ENCODE data around the gene EPX. TPM values are rescaled to one million over a fixed set of nuclear protein-coding genes. Genes with fewer than 3 reads are reported as not detected.

EPX gene
- polyA plus RNA-seq, 2 of the 4 experiments (the other 2 are of a cell fraction) = not detected

DNA sequence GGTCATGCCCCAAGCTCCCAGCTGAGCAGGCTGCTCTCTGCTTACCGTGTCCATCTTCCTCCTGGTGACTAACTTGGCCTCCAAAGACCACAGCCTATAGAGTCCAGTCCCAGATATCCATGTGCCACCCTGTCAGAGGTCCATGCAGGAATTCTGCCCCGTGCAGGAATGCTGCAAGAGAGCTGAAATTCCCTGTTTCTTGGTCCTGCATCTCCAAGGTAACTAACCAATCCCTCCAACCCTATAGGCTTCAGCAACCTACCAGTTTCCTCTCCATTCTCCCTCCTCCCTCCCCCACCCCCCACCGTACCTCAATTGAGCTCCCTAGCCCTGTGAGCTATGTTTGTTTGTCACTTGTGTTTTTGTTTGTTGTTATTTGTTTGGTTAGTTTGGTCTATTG lies 36.2 kb downstream of the EPX start:
- no peak overlapping the region for H3K4me3 ChIP-seq
- ChIA-PET CTCF (interaction anchor here (1.2 to 7.4 kb wide), 7 partner anchors 9 to 218 kb away, joined by 3 to 69 read pairs (median 4); partner anchors contain the start of genes LPO and MKS1), POLR2A (no interaction called here)
- no peak overlapping the region for H3K27ac ChIP-seq
- H3K4me1 ChIP-seq = peaks cover 7% of the 10 kb centered on the region; the same call in 1 of the 3 replicates
- 6% methylated on average over 3 of the region's 3 CpGs for WGBS (ENCODE audit: missing lambda C conversion rate)
- ATAC-seq = no peak; a peak in 1 of 6 replicates
- no peak for TF ChIP-seq POLR2AphosphoS2 (conservative IDR thresholded peaks at IDR 0.05; ENCODE audit: low read length)
- TF ChIP-seq, protein P1, sequence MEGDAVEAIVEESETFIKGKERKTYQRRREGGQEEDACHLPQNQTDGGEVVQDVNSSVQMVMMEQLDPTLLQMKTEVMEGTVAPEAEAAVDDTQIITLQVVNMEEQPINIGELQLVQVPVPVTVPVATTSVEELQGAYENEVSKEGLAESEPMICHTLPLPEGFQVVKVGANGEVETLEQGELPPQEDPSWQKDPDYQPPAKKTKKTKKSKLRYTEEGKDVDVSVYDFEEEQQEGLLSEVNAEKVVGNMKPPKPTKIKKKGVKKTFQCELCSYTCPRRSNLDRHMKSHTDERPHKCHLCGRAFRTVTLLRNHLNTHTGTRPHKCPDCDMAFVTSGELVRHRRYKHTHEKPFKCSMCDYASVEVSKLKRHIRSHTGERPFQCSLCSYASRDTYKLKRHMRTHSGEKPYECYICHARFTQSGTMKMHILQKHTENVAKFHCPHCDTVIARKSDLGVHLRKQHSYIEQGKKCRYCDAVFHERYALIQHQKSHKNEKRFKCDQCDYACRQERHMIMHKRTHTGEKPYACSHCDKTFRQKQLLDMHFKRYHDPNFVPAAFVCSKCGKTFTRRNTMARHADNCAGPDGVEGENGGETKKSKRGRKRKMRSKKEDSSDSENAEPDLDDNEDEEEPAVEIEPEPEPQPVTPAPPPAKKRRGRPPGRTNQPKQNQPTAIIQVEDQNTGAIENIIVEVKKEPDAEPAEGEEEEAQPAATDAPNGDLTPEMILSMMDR (IDR thresholded peaks at IDR 0.05) = no peak
- TF ChIP-seq CHD4 (IDR thresholded peaks at IDR 0.05; ENCODE audit: borderline replicate concordance) = no peak
- DNase-seq (ENCODE audit: low read depth in 1 of 2, low spot score in 1 of 2) = no peak
- H3K9me3 ChIP-seq = no peaks in the 10 kb centered on the region
- no peak for FAIRE-seq
- H3K4me2 ChIP-seq = no peak overlapping the region

DNA sequence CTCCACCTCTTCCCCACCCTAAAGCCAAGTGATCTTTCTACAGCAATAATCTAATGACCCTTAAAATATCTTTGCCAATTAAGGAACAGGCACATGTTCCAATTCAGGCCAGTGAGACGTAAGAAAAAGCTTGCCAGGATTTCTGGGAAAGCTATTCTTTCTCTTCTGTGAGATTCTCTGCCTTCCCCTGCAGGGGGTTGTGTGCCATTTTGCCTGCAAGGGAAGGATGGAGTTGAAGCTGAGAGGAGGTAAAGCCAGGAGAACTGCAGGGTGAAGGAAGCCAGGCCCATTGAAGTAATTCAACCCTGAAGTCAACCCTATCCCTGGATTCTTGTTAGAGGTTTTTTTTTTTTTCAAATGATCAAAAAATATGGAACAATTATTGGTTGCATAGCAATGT lies 36.9 kb downstream of the EPX start:
- H3K4me2 ChIP-seq = no peak overlapping the region

More for the DNA sequence above, 36.9 kb downstream of the EPX start:
- Histone ChIP-seq H3K4me1 (peaks cover 3% of the 10 kb centered on the region; the same call in 1 of the 3 replicates), H3K9me3 (no peaks in the 10 kb centered on the region), H3K4me3 (no peak overlapping the region), H3K27ac (no peak overlapping the region)
- ATAC-seq (no peak), DNase-seq (ENCODE audit: low read depth in 1 of 2, low spot score in 1 of 2) (no peak), FAIRE-seq (no peak)
- CTCF ChIA-PET = interaction anchor here (0.6 to 7.4 kb wide), 9 partner anchors 9 to 397 kb away, joined by 3 to 69 read pairs (median 4); partner anchors contain the start of genes LPO and MKS1
- POLR2A ChIA-PET = no interaction called here
- TF ChIP-seq NPAS2 (CRISPR knock-in tag; IDR thresholded peaks at IDR 0.05; ENCODE audit: borderline replicate concordance) (no peak), RCOR1 (IDR thresholded peaks at IDR 0.05; ENCODE audit: low read depth, low read length) (no peak), KDM1A (IDR thresholded peaks at IDR 0.05; ENCODE audit: low read depth) (no peak), NR3C1 (IDR thresholded peaks at IDR 0.05) (no peak), ESRRA (IDR thresholded peaks at IDR 0.05; ENCODE audit: borderline replicate concordance, low read length) (no peak), HOXB13 (CRISPR knock-in tag; IDR thresholded peaks at IDR 0.05; ENCODE audit: low read depth) (no peak), EHMT2 (IDR thresholded peaks at IDR 0.05; ENCODE audit: low read depth) (no peak), ZFP36 (IDR thresholded peaks at IDR 0.05; ENCODE audit: borderline replicate concordance, partially characterized antibody) (no peak)
- TF ChIP-seq, protein P2, sequence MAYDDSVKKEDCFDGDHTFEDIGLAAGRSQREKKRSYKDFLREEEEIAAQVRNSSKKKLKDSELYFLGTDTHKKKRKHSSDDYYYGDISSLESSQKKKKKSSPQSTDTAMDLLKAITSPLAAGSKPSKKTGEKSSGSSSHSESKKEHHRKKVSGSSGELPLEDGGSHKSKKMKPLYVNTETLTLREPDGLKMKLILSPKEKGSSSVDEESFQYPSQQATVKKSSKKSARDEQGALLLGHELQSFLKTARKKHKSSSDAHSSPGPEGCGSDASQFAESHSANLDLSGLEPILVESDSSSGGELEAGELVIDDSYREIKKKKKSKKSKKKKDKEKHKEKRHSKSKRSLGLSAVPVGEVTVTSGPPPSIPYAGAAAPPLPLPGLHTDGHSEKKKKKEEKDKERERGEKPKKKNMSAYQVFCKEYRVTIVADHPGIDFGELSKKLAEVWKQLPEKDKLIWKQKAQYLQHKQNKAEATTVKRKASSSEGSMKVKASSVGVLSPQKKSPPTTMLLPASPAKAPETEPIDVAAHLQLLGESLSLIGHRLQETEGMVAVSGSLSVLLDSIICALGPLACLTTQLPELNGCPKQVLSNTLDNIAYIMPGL (CRISPR knock-in tag; IDR thresholded peaks at IDR 0.05; ENCODE audit: borderline replicate concordance) = no peak
- TF ChIP-seq, protein P3, sequence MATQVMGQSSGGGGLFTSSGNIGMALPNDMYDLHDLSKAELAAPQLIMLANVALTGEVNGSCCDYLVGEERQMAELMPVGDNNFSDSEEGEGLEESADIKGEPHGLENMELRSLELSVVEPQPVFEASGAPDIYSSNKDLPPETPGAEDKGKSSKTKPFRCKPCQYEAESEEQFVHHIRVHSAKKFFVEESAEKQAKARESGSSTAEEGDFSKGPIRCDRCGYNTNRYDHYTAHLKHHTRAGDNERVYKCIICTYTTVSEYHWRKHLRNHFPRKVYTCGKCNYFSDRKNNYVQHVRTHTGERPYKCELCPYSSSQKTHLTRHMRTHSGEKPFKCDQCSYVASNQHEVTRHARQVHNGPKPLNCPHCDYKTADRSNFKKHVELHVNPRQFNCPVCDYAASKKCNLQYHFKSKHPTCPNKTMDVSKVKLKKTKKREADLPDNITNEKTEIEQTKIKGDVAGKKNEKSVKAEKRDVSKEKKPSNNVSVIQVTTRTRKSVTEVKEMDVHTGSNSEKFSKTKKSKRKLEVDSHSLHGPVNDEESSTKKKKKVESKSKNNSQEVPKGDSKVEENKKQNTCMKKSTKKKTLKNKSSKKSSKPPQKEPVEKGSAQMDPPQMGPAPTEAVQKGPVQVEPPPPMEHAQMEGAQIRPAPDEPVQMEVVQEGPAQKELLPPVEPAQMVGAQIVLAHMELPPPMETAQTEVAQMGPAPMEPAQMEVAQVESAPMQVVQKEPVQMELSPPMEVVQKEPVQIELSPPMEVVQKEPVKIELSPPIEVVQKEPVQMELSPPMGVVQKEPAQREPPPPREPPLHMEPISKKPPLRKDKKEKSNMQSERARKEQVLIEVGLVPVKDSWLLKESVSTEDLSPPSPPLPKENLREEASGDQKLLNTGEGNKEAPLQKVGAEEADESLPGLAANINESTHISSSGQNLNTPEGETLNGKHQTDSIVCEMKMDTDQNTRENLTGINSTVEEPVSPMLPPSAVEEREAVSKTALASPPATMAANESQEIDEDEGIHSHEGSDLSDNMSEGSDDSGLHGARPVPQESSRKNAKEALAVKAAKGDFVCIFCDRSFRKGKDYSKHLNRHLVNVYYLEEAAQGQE (IDR thresholded peaks at IDR 0.05) = no peak
- TF ChIP-seq, protein P4, sequence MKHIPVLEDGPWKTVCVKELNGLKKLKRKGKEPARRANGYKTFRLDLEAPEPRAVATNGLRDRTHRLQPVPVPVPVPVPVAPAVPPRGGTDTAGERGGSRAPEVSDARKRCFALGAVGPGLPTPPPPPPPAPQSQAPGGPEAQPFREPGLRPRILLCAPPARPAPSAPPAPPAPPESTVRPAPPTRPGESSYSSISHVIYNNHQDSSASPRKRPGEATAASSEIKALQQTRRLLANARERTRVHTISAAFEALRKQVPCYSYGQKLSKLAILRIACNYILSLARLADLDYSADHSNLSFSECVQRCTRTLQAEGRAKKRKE (CRISPR knock-in tag; IDR thresholded peaks at IDR 0.05; ENCODE audit: low read depth) = no peak
- TF ChIP-seq, protein P5, sequence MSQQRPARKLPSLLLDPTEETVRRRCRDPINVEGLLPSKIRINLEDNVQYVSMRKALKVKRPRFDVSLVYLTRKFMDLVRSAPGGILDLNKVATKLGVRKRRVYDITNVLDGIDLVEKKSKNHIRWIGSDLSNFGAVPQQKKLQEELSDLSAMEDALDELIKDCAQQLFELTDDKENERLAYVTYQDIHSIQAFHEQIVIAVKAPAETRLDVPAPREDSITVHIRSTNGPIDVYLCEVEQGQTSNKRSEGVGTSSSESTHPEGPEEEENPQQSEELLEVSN (IDR thresholded peaks at IDR 0.05; ENCODE audit: borderline replicate concordance, low read depth) = no peak
- 57% methylated on average over 1 of the region's 1 CpG for WGBS (ENCODE audit: missing lambda C conversion rate)
